ENCODE data around the gene HEXA. TPM values are rescaled to one million over a fixed set of nuclear protein-coding genes. Genes with fewer than 3 reads are reported as not detected.

HEXA gene
- total and polyA plus RNA-seq, 2 of the 8 experiments (the other 6 are each of a cell fraction or from before 2014, with no cell fraction given) = 52.5 to 73.7 TPM

GRCh38 chr15:72339777-72340177 is 36.0 kb downstream of the HEXA start:
- Histone ChIP-seq H3K14ac (ENCODE audit: insufficient read length) (no peak overlapping the region), H3K23ac (ENCODE audit: insufficient read length) (no peak overlapping the region), H3K79me1 (ENCODE audit: low read depth, low read length) (no peaks in the 10 kb centered on the region), H4K5ac (ENCODE audit: insufficient read length, low read depth, low read length) (no peak overlapping the region), H2BK15ac (ENCODE audit: low read length) (no peak overlapping the region), H3K4me2 (ENCODE audit: insufficient read depth in 1 of 2, low read depth in 2 of 2, low read length in 2 of 2) (no peak overlapping the region), H2AFZ (ENCODE audit: low read length) (no peak overlapping the region), H4K20me1 (replicated peaks in 1 of 2; ENCODE audit: control insufficient read depth in 1 of 2, insufficient read depth in 2 of 2, low read length in 2 of 2) (peaks cover 0 to 1% of the 10 kb centered on the region in 2 experiments), H3K4ac (replicated peaks; ENCODE audit: insufficient read length, low read depth, low read length) (no peak overlapping the region), H4K8ac (ENCODE audit: extremely low read depth, insufficient read depth, low read length) (no peak overlapping the region), H2BK20ac (ENCODE audit: low read length) (no peak overlapping the region), H3K4me3 (ENCODE audit: extremely low read depth in 1 of 4, insufficient read depth in 2 of 4, low read depth in 3 of 4, low read length in 4 of 4) (no peak overlapping the region), H3K4me1 (replicated peaks in 1 of 4; ENCODE audit: control insufficient read depth in 3 of 4, insufficient read depth in 4 of 4, low read length in 3 of 4) (peaks cover 0 to 2% (median 2%) of the 10 kb centered on the region in 4 experiments; a peak in 4 of 7 replicates), H3K79me2 (ENCODE audit: control insufficient read depth in 1 of 2, insufficient read depth in 2 of 2, low read length in 2 of 2) (no peaks in the 10 kb centered on the region), H3K27me3 (replicated peaks in 1 of 4; ENCODE audit: control insufficient read depth in 3 of 4, extremely low read depth in 1 of 4, insufficient read depth in 3 of 4, low read length in 3 of 4) (no peaks in the 10 kb centered on the region), H4K91ac (replicated peaks; ENCODE audit: insufficient read length, low read length) (no peak overlapping the region), H2BK120ac (replicated peaks; ENCODE audit: low read depth, low read length) (no peak overlapping the region), H2BK12ac (ENCODE audit: low read depth, low read length) (no peak overlapping the region), H3K56ac (replicated peaks; ENCODE audit: insufficient read length, low read depth, low read length) (no peak overlapping the region), H2AK5ac (ENCODE audit: low read depth, low read length) (no peak overlapping the region), H3K9me3 (ENCODE audit: insufficient read depth in 2 of 2, low read depth in 1 of 2, low read length in 1 of 2) (no peaks in the 10 kb centered on the region), H3K36me3 (ENCODE audit: control insufficient read depth in 2 of 4, insufficient read depth in 4 of 4, low read length in 3 of 4) (peaks cover 0 to 7% (median 3%) of the 10 kb centered on the region in 4 experiments; a peak in 4 of 8 replicates), H3K23me2 (ENCODE audit: low read depth, low read length) (no peaks in the 10 kb centered on the region; the same call in 1 of the 2 replicates), H3K27ac (ENCODE audit: low read depth, low read length) (no peak overlapping the region), H2BK5ac (ENCODE audit: low read depth, low read length) (no peak overlapping the region), H3K9ac (replicated peaks in 1 of 4; ENCODE audit: extremely low read depth in 1 of 4, low read depth in 3 of 4, low read length in 3 of 4) (no peak overlapping the region), H3K18ac (ENCODE audit: extremely low read depth, low read length) (no peak overlapping the region)
- FAIRE-seq = no peak
- 91% methylated on average over 3 of the region's 3 CpGs; no CpG with 5 or more reads in 1 of the 2 experiments for WGBS, 2 experiments (ENCODE audit: extremely low coverage in 1 of 2, insufficient coverage in 1 of 2, insufficient read length in 1 of 2, insufficient replicate concordance in 2 of 2, low coverage in 1 of 2, low lambda C conversion rate in 2 of 2, missing lambda C conversion rate in 1 of 2)
- no peak for TF ChIP-seq KDM5A (IDR thresholded peaks at IDR 0.05; ENCODE audit: low read length)
- POLR2A ChIA-PET (ENCODE audit: partially characterized antibody) = interaction anchor here (0.6 kb wide), 1 partner anchor 26 kb away, joined by 3 read pairs; no protein-coding TSS in a partner anchor
- CTCF ChIA-PET (ENCODE audit: partially characterized antibody) = interaction anchor here (1.0 to 4.7 kb wide), 6 partner anchors 9 to 42 kb away, joined by 3 to 30 read pairs (median 6); no protein-coding TSS in a partner anchor
- no peak for DNase-seq (ENCODE audit: low read depth in 1 of 2, low spot score in 2 of 2)
